GM21367 (cell line): ENCODE measurements around the gene GNAO1.

Experiments used
- ATAC-seq: cut with Tn5 transposase; IDR thresholded peaks from one replicate; pipeline ENCODE4 v1.9.1; 2021; ENCODE audit not compliant: unreplicated experiment

The GNAO1 gene

DNA sequence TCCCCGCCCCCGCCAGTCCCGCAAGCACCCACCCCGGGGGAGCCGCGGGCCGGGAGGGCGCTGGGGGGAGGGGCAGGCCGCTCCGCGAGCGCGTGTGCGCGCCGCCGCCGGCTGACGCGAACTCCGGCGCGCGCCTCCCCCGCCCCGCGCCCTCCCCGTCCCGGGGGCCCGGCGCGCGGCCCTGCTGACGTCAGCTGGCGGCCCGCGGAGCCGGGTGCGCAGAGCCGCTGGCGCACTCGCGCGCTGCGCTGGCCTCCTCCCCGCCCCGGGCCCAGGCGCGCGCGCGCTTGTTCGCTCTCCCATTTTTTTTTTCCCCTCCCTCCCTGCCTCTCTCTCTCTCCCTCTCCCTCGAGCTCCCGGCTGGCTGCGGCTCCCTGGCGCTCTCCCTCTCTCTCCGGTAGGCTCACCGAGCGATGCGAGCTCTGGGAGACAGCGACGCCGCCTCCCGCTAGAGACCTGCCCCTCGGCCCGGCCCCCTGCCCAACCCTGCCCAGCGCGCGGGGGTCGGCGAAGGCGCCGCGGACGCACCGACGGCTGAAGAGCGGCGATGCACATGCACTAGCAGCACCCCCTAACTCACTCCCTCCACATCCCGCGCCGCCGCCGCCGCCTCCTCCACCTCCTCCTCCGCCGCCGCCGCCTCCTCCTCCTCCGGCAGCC, at the start of gene GNAO1:
GNAO1 (plus strand) TSS at position 334 of the 660 bp plus-strand sequence. CDS start 747 bp downstream, outside the sequence.
- no peak for ATAC-seq

DNA sequence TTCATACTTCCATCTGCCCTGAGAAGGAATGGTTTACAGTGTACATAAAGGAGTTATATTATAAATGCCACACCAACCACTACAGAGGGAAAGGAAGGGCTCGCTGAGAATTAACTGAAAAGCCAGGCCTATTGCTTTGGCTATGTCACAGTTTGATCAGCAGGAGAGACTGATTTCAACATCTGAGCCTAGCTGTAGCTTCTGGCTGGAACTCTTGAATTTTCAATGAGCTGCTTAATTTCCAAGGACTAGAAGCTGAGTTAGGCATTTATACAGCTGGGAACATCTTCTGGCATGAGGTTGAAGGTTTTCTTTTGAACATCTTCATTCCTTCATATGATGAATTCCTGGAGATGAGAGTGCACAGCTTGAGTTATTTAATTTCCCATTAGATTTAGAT, 47.6 kb upstream of the GNAO1 start:
- ATAC-seq: no peak

DNA sequence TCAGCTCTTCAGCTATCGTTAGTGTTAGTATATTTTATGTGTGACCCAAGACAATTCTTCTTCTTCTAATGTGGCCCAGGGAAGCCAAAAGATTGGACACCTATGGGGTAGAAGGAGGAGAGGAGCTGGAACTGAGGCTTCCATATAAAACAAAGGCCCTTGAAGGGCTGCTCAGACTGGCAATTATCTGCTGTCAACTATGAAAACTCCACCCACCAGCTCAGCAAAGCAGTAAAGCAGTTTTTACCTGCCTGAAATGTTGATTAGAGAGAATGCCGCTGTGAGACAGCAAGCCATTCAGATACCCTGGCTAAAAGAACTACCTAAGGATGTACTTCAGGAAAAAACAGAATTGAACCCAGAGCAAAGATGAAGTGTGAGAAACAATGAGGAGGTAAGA, 45.9 kb upstream of the GNAO1 start:
- no peak for ATAC-seq

DNA sequence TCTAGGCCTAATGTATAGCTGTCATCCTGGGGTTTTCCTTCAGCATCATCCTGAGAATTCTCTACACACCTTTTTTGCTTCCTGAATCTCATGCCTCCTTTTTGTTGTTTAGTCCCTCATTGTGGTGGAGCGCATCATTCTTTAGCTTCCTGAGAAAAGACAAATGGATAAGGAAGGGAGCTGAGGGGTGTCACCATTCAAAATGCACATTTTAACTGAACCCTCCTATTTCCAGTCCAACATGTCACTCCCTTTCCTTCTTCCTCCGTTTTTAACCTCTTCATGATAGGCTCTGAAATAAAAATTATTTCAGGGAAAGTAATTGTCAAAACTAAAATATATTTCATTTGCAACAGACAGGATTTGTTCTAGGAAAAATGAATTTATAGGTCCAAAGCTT, 39.7 kb upstream of the GNAO1 start:
- no peak for ATAC-seq

DNA sequence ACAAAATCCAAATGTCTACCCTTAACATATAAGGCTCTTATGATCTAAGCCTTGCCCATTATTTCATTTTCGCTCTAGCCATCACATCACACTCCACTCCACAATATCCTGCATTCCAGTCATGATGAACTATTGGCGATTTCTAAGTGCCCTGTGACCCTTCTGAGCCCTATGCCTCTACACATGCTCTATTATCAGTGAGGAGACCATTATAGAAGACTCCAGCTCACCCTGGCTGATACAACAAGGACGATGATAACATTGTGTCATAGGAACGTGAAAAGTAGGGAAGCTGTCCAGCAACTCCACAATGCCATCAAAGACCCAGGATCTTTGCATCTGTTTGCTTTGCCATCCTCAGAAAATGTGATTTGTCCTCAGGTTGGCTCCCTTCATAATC, 29.6 kb upstream of the GNAO1 start:
- no peak for ATAC-seq

DNA sequence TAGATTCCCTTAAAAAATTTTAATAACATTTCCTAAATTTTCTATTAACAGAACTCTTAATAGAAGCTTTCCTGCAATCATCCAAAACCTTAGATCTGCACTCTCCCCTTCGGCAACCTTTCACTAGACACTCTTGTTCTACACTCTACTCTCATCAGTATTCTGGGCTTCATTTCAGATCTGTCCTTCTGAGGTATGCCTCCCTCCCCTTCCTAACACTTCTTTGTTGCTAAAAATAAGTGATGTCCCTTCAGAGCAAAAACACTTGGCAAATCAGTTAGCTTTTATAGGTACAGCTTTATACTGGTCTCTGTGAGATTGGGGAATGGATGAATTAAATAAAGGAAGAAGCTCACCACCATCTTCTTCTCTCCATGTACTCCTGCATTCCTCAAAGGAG, 28.2 kb upstream of the GNAO1 start:
- ATAC-seq: no peak

DNA sequence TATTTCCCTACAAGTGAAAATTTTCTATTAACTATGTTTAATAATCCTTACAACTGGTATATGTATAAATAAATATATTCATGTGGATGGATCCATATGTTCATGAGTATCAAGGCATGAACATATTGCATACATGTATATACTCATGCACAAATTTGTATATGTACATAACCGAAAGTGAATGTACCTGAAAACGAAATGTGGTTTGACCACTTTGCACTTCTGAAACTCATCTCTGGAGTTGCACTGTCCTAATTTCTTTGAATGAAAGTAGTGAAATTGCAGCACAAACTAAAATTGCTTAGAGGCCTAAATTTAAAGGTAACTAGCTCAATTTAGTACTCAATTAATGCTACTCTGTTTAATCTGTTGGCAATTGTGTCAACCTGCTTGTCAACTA, 27.4 kb upstream of the GNAO1 start:
- ATAC-seq: peak; percentile 57

DNA sequence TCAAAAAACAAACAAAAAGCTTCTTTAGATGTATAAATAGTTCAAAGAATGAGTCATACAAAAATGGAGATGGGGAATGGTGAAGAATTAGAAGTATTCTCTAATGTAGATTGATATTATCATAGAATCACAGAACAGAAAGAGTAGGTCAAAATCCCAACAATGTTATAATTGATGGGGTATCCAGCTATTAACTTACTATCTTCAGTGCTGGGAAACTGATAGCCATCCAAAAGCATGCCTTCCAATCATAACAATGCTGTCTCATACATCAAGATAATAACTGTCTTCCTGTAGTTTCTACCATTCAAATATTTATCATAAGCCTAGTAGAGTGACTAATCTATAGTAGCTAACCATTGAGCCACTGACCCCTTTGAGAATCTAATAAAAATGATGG, 26.7 kb upstream of the GNAO1 start:
- ATAC-seq: no peak

DNA sequence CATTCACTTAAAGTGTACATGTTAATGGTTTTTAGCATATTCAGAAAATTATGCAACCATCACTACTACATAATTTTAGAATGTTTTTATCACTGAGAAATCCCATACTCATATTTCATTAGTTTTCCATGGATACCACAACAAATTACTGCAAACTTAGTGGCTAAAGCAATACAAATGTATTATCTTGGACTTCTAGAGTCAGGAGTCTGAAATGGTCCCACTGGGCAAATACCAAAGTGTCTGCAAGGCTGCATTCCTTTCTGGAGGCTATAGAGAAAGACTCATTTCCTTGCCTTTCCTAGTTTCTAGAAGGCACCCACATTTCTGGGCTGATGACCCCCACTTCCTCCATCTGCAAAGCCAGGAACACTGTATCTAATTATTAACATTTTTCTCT, 16.9 kb upstream of the GNAO1 start:
- no peak for ATAC-seq

DNA sequence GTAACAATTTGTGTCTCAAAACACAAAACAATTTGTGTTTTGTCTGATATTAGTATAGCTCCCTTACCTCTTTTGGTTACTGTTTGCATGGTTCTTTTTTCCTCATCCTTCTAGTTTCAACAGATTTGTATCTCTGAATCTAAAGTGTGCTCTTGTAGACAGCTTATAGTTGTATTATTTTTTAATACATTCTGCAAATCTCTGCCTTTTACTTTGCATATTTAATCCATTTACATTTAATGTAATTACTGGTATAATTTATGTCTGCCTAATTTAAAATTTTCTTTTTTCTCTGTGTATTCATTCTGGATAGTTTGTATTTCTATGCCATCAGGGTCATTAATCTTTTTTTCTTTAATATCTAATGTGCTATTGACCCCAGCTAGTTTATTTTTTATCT, 9.9 kb upstream of the GNAO1 start:
- no peak for ATAC-seq

DNA sequence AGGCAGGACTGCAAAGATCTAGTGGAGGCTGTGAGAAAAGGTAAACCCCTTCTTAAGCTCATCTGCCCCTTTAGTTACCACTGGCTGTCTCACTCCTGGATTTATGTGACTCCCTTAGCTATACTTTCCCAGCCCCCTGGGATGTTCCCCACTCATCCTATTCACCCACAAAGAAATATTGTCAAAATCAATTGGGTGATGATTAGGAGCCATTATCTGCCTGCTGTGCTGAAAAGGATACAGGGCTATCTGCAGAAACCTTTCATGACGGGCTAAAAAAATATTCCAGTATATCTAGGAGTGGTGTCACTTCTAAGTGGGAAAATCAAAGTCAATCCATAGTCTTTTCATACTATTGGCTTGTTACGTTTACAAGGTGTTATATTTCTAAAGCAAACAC, 8.0 kb upstream of the GNAO1 start:
- no peak for ATAC-seq

DNA sequence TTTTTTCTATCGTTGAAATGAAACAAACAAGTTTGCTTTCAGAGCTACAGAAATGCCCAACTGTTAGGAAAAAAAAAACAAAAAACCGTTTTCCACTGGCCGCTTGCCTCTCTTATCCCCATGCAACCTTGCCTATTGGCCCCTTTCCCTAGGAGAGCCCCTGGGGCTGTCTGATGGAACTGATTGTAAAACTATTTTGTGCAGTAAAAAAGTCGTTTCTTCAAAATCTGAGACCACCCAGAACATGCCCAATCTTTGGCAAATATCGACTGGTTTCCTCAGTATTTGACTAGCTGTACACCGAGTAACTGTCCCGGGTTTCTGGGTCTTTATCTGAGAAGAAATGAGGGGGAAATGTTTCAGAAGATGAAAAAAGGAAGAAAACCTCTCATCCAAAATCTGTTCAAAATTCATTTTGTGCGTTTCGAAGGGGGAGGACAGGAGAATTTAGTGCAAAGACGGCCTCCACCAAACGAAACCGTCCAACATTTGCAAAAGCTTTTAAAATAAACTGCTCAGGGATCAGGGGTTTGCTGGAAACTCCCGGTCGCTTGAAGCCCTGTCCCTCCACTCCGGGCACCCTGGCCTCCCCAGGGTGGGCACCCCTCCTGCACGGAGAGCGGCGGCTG, 1.1 kb upstream of the GNAO1 start:
- no peak for ATAC-seq

DNA sequence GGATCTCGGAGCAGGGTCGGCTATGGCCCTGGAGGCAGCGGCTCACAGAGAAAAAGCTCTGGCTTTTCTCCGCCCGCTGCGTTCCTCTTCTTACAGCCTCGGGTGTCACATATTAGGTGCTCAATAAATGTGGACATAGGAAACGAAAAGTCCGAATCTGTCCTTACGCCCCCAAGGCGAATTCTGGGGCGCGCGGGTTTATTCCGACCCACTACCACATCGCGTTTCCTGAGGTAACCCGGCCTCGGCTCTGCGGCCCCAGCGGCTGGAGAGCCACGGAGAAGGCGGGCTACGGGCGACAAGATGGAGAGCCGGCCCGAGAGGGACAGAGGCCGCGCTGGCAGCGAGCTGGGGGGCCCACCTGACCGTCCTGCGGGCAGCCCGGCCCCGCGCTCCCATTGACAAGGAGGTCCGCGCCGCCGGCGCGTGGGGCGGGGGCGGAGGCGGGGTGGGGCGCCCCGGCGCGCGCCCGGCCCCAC, 573 bp upstream of the GNAO1 start:
- ATAC-seq: no peak

DNA sequence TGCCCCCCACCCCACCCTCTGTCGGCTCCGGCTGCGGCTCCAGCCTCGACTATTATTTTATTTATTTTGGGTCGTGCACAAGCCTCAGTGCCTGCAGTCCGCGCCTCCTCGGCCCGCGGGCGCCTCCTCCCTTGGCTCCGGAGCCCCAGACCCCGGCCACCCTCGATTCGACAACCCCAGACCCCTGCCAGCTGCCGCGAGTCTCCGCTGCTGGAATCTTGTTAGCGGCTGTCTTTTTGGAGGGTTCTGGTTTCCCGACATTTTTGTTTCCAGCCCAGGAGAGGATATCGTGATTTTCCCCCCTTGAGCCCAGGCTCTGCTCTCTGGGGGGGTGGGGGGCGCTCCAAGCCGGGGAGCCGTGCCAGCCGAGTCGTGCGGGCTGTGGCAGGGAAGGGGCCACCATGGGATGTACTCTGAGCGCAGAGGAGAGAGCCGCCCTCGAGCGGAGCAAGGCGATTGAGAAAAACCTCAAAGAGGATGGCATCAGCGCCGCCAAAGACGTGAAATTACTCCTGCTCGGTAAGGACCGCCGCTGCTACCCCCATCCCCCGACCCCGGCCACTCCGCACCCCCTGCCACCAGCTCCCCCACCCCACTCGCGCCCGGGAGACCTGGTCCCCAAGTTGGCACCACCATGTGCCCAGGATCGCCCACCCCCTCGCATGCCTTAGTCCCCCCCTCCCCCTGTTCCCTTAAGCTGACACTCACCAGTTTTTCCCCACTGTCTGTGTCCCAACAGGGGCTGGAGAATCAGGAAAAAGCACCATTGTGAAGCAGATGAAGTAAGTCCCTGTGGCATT, 746 bp downstream of the GNAO1 start:
- ATAC-seq: no peak

DNA sequence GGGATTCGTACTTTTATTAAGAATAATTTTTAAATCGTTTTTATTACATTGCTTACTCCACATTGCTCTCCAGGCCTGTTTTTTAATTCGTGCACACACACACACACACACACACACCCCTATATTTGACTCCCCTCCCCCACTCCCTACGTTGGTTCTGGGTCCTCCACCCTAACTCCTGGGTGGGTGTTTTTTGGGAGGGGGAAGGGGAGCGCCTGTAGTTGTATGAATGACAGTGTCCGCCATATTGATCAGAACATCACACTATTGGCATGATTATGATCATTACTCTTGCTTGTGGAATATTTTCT, 1.3 kb downstream of the GNAO1 start:
- ATAC-seq: no peak

DNA sequence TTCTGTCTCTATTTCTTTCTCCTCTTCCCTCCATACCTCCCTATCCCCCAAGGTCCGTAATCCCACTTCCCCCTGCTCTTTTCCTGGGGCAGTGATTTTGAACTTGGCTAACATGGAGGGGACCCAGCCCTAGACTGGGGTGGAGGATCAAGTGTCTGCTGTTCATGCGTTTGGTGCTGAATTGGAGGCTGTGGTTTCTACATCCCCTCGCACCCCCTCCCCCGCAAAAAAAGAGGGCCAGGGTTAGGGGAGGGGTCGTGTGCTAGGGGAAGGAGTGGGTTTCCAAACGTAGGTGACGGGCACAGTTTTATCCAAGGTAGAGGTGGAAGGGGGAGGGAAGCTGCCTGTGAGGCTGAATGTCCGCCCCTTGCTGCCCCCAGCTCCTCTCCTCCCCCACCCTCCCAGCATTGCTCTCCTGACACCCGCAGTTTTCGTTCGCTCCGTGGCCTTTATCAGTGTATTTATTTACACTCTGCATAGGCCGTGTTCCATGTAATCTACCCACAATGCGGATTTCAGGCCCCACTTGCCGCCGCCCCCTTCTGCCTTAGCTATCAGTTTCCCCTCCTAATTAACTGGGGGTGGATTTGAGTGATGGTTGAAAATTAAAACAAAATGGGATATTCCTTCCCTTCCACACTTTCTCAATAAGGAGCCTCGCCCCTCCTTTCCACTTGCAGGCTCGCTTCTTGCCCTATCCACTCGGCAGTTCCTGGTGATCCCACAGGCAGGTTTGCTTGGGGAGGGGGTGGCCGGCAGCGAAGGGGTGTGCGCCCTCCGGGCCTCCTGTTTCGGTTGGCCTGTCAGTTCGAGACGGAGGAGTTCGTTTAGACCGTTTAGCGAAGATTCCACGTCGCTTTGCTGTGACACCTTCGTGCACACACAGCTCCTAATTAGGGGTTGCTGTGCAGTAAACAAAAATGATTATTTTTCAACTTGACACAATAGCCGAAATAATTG, 2.0 kb downstream of the GNAO1 start:
- ATAC-seq: no peak

DNA sequence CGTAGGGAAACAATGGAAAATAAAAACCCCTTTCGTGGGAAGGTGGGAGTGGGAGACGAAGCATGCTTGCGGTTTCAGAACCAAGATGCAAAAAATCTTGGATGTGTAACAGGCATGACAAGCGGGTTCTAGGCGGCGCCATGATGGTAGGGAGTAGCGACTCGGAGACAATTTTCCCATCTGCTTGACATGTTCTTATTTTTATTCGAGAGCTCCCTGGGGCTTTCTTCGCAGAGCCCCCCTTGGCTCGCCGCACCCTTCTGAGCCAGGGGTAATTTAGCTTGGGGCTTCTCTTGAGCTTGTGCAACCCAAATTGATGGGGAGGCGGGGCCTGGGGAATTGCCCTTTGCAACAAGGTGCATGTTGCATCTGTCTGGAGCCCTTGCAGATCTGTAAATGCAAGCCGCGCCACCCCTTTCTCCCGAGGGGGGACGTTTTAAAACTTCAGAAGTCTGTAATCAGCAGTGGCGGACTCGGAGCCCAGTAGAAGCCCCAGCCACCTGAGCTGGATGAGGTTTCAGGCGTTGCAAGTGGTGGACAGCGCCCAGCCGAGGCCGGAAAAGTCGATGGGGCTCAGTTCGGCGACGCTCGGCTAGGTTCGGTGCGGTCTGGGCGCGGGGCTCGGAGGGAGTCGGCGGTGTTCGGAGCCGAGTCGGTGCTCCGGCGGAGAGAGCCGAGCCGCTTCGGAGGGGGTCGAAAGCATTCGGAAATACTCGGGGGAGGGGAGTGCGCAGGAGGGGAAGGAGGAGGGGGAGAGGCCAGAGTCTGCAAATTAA, 2.9 kb downstream of the GNAO1 start:
- ATAC-seq: no peak

DNA sequence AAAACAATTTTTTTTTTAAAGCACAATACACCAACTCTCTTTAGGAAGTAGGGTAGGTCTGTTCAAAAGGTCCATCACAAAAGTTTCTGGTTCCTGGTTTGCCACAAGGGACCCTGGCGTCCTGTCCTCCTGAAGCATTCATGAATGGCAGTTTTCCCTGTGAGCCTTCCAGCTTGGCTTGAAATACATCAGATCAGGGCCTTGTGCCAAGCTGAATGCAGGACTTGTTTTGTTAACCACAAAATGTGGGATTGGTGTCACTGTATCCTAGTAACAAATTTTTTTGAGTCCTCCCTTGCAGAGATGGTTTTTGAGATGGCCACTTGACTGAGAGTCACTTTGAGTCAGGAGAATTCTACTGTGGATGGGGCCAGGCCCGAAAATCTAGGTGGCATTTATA, 3.9 kb downstream of the GNAO1 start:
- ATAC-seq: no peak

DNA sequence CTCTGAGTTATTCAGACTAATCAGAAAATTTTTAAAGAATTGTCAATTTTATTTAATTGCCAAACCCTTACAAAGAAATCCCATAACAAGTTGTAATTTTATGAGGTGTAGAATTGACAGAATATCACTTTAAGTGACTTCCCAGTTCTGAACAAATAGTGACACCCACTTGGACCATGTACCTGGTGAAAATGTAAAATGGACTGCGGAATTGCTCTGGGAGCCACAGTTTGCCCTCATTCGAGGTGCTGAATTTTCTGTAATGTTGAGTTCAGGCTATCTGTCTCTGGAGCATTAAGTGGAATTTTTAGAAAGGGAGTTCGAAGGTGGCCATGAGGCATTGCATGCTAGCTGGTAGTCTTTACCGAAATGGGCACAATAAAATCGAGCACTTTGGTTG, 5.1 kb downstream of the GNAO1 start:
- no peak for ATAC-seq

DNA sequence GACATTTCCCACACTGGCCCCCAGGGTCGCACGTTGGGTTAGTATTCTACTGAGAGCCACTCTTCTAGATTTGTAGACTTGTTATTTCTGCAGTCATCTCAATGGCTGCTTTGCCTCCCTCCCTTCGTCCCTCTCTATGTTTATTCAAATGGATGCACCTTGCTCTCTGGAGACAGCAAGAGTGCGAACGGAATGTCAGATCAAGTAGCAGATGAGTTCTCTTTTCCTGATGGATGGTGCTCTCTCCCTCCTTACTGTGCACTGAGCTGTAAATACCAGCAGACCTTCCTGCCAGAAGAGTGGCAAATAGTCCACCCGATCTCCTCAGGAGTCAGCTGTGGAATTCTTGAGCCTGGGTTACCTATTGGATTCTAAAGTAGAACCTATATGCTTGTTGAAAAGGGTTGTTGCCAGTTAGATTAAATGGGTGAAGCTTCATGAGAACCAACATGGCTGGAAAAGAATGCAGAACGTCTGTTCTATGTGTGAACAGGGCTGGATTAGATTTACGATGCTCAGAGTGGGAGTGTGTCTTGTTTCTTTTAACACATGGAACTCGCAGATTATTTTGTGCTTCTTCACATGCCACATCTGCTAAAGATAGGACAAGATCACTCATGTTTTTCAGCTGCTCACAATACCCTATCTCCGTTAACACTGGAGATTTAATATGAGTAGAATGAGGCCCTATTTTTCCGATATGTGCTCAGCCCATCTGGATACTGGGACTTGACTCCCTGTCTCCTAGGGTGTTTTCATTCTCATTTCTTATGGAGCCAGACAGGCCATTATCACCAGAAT, 6.1 kb downstream of the GNAO1 start:
- no peak for ATAC-seq
